H7 (cell line): ENCODE measurements around the gene CRYGS. TPM values are rescaled to one million over a fixed set of nuclear protein-coding genes. Genes with fewer than 3 reads are reported as not detected.

ENCODE experiments used
- DNase-seq: peaks from one replicate; pipeline ENCODE4 v3.0.0; 2012
- H3K27me3 ChIP-seq: 2 replicates; pipeline ENCODE4 v1.6.0; 2011; ENCODE audit warnings: mild to moderate bottlenecking, low read length; ENCODE audit not compliant: control insufficient read depth, insufficient read depth
- H3K36me3 ChIP-seq: replicated peaks from 2 replicates; pipeline ENCODE4 v1.5.1; 2011; ENCODE audit warnings: low read length; ENCODE audit not compliant: control insufficient read depth, insufficient read depth
- H3K4me3 ChIP-seq: 2 replicates; pipeline ENCODE4 v1.5.1; 2011; ENCODE audit warnings: low read depth, mild to moderate bottlenecking, control low read depth, low read length, moderate library complexity; ENCODE audit not compliant: insufficient read depth
- total RNA-seq: library from RNA; depleted of rRNA; stranded (reverse); fragments of >200 nt; shearing (Covaris generic); gene quantifications from 2 replicates; pipeline ENCODE4 v1.2.3, GENCODE V29; 2014

The CRYGS gene
- total RNA-seq, 1 experiment from 2014 or later, result 1.8 TPM

DNA sequence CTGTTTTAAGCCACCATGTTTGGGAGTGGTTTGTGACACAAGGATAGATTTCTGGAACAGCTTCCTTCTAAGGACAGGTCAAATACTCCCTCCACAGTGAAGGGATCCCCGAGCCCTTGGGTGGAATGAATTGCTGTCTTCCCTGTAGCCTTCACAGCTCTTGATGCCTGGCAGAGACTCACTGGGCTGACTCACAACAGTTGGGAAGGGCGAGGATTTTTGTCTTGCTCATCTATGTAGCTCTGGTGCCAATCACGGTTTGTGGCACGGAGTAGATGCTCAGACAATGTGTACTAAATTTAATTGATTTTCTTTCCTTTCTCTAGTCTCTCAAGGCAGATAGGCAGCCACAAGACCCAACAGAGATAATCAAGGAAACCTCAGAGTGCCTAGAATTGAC is 27.0 kb downstream of the CRYGS start:
- Histone ChIP-seq H3K27me3 (no peaks in the 10 kb centered on the region), H3K4me3 (no peak overlapping the region), H3K36me3 (no peaks in the 10 kb centered on the region)
- no peak for DNase-seq

DNA sequence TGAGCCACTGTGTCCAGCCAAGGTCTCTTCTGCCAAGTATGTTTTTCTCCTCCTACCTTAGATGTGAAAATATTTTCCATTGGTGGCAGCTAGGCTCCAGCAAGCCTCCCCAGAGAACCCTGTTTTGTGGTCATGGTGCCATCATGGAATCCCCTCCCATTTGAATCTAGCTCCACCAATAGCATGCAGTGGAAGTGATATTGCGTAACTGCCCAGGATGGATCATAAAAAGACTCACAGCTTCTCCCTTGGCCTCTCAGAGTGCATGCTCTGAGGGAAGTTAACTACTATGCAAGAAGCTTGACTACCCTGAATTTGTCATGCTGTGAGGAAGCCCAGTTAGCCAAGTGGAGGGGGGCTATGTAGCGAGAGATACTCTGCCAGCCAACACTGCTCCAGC is 27.5 kb downstream of the CRYGS start:
- no peak for DNase-seq
- H3K4me3 ChIP-seq, result no peak overlapping the region
- no peaks in the 10 kb centered on the region; the same call in 1 of the 2 replicates for H3K27me3 ChIP-seq
- H3K36me3 ChIP-seq, result no peaks in the 10 kb centered on the region

DNA sequence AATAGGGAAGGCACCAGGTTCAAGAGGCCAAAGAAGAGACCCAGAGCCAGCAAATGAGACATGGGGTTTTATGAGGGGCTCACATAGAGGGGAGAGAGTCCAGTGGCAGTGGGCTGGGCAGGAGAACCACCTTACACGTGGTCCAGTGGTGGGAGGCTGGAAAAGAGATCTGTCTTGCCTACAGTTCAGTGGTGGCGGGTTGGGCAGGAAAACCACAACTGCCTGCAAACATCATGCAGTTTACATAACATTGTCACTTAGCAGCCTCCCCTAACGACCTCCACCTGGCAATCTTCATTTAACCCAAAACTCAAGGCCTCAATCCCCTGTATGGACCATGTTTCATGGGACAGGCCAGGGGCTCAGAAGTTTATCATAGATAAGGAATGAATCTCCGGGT is 29.1 kb downstream of the CRYGS start:
- no peak for DNase-seq
- no peaks in the 10 kb centered on the region; the same call in 1 of the 2 replicates for H3K27me3 ChIP-seq
- no peaks in the 10 kb centered on the region for H3K36me3 ChIP-seq
- no peak overlapping the region for H3K4me3 ChIP-seq

DNA sequence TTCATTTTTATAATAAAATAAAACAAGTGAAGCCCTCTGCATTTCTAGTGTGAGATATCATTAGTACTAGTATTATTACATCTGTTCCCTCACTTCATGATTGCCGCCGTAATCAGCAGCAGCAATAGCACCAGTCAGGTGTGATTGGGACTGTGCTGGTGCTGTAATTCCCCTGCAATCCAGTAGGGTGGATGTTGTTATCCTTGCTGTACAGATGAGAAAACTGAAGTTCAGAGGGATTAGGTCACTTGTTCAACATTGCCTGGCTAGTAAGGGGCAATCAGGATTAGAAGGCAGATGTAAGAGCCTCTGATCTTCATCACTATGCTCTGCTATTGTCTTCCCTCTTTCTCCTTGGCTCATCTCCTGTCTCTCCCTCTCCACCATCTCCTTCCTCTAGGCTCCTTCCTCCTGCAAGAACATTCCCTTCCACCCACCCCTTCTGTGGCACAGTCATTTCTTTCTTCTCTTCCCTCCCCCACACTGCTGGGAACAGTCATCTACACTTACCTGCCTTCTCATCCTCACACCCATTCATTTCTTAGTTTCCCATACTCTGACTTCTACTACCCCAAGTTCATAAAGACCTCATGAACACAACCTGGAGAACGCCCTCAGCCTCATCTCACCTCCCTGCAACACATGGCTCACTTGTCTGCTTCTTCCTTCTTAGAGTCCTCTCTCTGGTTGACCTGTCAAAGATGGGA is 29.7 kb downstream of the CRYGS start:
- DNase-seq, result peak; percentile 39
- no peak overlapping the region for H3K4me3 ChIP-seq

DNA sequence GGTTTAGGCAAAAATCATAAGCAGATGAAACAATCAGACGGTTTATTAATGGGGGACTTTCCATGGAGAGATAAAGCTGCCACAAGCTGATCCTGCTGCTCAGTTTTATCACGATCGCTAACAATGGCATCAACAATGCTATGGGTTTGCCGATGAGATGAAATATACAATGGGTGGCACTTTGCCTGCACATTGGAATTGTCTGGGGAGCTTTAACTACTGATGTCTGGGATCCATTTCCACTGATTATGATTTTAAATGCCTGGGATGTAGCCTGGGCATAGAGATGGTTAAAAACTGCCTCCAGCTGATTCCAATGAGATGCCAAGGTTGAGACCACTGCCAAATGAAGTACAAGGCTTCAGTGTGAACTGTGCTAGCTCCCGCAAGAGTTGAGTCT is 30.8 kb downstream of the CRYGS start:
- DNase-seq, result no peak
- Histone ChIP-seq H3K4me3 (no peak overlapping the region), H3K27me3 (no peaks in the 10 kb centered on the region; the same call in 1 of the 2 replicates), H3K36me3 (no peaks in the 10 kb centered on the region)

More for the DNA sequence above, 29.7 kb downstream of the CRYGS start:
- Histone ChIP-seq H3K36me3 (no peaks in the 10 kb centered on the region), H3K27me3 (no peaks in the 10 kb centered on the region; the same call in 1 of the 2 replicates)

DNA sequence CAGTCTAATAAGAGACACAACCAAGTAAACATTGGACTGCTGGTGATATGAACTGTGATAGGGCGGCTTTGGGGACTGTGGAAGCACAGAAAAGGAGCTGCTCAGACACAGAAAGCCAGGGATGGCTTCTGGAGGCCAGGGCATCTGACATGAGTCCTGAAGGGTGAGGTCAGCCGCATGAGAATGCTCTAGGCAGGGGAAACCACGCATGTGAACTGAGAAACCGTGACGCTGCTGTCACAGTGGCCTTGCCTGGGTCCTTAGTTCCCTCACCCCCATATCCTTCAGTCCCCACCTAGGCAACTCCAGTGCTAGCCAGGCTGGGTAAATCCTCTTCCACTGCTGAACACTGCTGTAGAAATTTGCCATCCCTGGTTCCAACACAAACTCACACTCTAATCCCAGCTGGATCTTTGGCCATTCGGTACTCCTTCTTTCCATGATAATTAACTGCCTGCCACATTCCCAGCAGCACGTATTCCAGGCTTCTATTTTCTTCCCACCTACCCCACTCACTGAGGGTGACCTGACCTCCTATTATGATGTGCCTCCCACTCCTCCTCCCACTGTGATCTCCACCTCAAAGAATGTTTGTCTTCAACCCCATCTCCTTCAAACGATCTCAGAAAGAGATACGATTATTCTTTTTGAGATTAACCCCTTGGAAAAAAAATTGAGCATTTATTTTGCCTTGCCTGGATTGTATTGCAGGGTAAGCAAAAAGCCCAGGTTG is 31.4 kb downstream of the CRYGS start:
- H3K36me3 ChIP-seq, result no peaks in the 10 kb centered on the region
- H3K27me3 ChIP-seq, result no peaks in the 10 kb centered on the region; the same call in 1 of the 2 replicates
- DNase-seq, result no peak
- H3K4me3 ChIP-seq, result no peak overlapping the region

DNA sequence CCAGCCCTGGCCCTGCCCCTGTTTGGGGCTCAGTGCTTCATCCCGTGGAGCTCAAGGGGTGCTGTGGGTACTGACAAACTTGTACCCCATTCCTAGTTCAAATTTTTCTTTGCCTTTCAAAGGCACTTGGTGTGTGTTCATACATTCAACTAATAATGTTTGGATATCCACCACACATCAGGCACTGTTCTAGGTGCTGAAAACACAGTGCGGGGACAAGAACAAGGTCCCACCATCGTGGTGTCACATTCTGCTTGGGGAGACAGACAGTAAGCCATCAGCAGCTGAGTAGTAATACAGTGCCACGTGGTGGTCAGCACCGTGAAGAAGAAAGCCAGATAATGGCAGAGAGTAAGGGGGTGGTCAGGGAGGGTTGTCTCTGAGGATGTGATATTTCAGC is 32.5 kb downstream of the CRYGS start:
- DNase-seq, result no peak
- no peaks in the 10 kb centered on the region; the same call in 1 of the 2 replicates for H3K27me3 ChIP-seq

DNA sequence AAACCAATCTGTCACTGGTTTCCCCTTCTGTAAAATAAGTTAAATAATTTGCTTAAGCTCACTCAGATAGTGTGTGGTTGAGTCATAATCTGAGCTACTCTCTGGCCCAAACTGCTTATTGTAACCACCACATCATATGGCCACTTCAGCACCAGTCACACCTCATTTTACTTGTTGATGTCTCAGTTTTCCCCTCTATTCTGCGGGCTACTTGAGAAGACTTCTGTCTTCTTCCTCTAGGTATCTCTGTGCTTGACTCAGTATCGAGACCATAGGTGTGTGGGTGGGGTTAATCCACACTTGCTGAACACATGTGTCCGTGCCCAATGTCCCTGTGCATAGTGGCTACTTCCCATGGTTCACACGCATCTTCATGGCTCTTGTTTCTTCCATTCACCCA is 32.9 kb downstream of the CRYGS start:
- Histone ChIP-seq H3K27me3 (no peaks in the 10 kb centered on the region; the same call in 1 of the 2 replicates), H3K36me3 (no peaks in the 10 kb centered on the region), H3K4me3 (no peak overlapping the region)
- DNase-seq, result no peak

More for the DNA sequence above, 32.5 kb downstream of the CRYGS start:
- Histone ChIP-seq H3K4me3 (no peak overlapping the region), H3K36me3 (no peaks in the 10 kb centered on the region)

DNA sequence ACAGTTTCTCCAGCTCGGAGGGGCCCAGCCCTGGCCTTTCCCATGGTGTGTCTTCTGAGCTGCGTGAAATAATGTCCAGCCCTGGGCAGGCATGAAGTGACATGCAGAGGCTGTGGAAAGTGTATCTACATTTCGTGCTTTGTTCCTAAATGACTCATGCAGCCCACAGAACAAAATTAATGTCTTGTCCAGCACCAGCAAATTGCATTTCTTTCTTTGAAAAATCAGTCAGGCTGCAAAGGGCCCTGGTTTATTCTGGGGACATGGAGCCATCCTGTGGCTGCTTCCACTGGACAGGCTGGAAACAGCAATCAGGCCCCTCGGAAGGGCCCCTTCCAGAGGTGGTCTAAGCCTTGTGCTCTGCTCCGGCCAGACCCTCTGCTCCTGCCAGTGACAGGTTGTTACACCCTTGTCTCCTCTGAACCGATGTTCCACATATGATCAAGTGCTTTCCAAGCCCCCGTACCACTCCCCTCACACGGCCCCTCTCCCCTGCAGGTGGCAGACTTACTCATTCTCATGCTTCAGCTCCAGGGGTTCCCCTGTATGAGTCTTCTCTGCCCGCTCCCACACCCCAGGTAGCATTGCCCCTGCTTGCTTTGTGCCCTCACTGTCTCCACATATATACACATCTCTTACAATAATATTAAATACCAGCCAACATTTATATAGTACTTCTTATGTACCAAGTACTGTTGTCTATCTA is 33.7 kb downstream of the CRYGS start:
- H3K4me3 ChIP-seq, result no peak overlapping the region
- no peak for DNase-seq
- no peaks in the 10 kb centered on the region for H3K36me3 ChIP-seq
- H3K27me3 ChIP-seq, result no peaks in the 10 kb centered on the region; the same call in 1 of the 2 replicates

DNA sequence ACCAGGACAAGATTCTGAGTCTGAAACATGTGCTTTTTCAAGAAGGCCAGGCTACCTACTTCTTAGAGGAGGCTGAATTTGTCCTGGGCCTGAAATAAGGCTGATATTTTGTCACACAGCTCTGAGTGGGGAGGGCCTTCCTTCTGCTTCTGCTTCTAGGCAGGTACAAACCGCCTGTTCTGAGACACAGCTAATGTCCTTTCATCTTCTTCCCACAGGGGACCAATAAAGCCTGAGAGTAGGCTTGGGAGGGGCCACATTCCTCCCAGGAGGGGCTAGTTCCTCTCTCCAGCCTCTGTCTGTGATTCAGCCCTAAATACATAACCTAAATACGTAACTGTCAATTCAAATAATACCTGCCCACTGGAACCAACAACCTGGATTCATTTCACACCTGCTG is 34.8 kb downstream of the CRYGS start:
- H3K4me3 ChIP-seq, result no peak overlapping the region
- no peaks in the 10 kb centered on the region; the same call in 1 of the 2 replicates for H3K27me3 ChIP-seq
- DNase-seq, result no peak
- H3K36me3 ChIP-seq, result no peaks in the 10 kb centered on the region

DNA sequence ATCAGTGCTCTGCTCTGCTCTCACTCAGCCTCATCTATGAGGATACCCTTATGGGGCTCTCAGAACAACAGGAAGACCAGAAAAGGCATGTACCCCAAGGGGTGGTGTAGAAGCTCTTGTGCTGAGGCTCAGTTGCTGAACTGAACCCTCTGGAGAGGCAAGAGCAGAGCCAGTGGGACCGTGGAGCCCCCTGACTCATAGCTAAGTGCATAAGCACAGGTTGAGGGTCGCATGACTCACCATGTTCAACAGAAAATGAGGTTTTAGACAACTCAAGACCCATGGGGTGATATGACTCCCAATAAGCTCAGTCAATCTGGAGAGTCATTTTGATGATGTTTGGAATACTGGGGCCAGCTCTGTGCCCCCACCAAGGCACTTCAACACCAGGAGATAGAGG is 37.3 kb downstream of the CRYGS start:
- H3K4me3 ChIP-seq, result no peak overlapping the region
- no peak for DNase-seq
- no peaks in the 10 kb centered on the region for H3K36me3 ChIP-seq
- H3K27me3 ChIP-seq, result peaks cover 1% of the 10 kb centered on the region; the same call in 1 of the 2 replicates

DNA sequence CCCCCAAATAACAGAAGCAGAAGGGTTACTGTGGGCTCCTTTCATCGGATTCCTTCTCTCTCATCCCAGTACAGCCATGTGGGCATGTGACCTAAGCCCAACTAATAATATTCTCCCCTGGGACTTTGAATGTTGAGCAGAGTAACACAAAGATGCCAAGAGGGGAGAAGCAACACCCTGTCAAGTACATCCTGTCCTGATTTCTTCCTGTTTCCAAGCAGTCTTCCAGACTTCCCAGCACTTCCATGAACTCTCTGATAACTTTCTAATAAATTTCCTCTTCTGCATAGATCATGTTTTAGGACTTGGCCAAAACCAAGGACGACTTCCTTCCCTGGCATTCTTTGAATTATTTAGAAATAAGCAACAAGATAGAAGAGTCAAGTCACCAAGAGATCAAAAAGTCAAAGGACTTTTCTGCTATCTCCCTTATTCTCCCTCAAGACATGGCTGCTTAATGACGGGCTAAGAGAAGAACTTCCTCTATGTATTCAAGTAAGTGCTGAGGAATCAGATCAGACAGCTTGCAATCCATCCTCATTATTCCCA is 37.9 kb downstream of the CRYGS start:
- DNase-seq, result no peak
- Histone ChIP-seq H3K4me3 (no peak overlapping the region), H3K36me3 (no peaks in the 10 kb centered on the region), H3K27me3 (peaks cover 1% of the 10 kb centered on the region; the same call in 1 of the 2 replicates)

DNA sequence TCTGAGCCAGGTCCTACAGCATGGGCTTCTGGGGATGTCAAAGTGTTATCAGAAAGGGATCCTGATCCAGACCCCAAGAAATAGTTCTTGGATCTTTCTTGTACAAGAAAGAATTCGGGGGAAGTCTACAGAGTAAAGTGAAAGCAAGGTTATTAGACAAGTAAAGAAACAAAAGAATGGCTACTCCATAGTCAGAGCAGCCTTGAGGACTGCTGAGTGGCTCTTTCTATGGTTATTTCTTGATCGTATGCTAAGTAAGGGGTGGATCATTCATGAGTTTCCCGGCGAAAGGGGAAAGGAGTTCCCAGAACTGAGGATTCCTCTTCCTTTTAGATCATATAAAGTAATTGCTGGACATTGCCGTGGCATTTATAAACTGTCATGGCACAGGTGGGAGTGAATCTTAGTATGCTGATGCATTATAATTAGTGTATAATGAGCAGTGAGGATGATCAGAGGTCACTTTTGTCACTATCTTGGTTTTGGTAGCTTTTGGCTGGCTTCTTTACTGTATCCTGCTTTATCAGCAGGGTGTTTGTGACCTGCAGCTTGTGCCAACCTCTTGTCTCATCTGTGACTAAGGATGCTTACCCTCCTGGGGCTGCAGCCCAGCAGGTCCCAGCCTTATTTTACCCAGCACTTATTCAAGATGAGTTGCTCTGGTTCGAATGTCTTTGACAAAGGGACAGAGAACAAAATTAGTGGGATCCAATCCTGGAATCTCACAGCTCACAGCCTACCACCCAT is 41.0 kb downstream of the CRYGS start:
- no peak for DNase-seq
- H3K27me3 ChIP-seq, result peaks cover 1% of the 10 kb centered on the region; the same call in 1 of the 2 replicates
- no peaks in the 10 kb centered on the region for H3K36me3 ChIP-seq
- H3K4me3 ChIP-seq, result no peak overlapping the region
